H9 (cell line): Measurements from ENCODE around the gene NPM3. TPM values are rescaled to one million over a fixed set of nuclear protein-coding genes. Genes with fewer than 3 reads are reported as not detected.
A peak's percentile ranks its signal among the peaks of the same experiment; 100 is the strongest.

ENCODE experiments used
- DNase-seq: peaks from one replicate; pipeline ENCODE4 v3.0.0-alpha.2; 2017
- H2AFZ ChIP-seq: one replicate; pipeline ENCODE4 v1.6.1; 2013; ENCODE audit warnings: mild to moderate bottlenecking, low read length, control low read depth, moderate library complexity
- H2AK5ac ChIP-seq: 2 replicates; pipeline ENCODE4 v1.6.1; 2013; ENCODE audit warnings: low read length, control low read depth, mixed read lengths; ENCODE audit not compliant: insufficient read length
- H2BK120ac ChIP-seq: one replicate; pipeline ENCODE4 v1.6.1; 2013; ENCODE audit warnings: low read depth, mild to moderate bottlenecking, low read length, control low read depth, inconsistent platforms; ENCODE audit not compliant: poor library complexity, severe bottlenecking
- H2BK12ac ChIP-seq: 2 replicates; pipeline ENCODE4 v1.6.1; 2013; ENCODE audit warnings: low read length, control low read depth, mixed read lengths, low read depth; ENCODE audit not compliant: insufficient read length
- H2BK15ac ChIP-seq: 2 replicates; pipeline ENCODE4 v1.6.1; 2013; ENCODE audit warnings: low read depth, low read length, control low read depth
- H2BK20ac ChIP-seq: one replicate; pipeline ENCODE4 v1.6.1; 2013; ENCODE audit warnings: low read depth, mild to moderate bottlenecking, low read length, control low read depth, inconsistent platforms; ENCODE audit not compliant: poor library complexity, severe bottlenecking
- H2BK5ac ChIP-seq: 2 replicates; pipeline ENCODE4 v1.6.1; 2013; ENCODE audit warnings: low read length, control low read depth, mixed read lengths; ENCODE audit not compliant: insufficient read length
- H3K14ac ChIP-seq: 2 replicates; pipeline ENCODE4 v1.6.1; 2013; ENCODE audit warnings: low read length, control low read depth; ENCODE audit not compliant: insufficient read depth
- H3K18ac ChIP-seq: 2 replicates; pipeline ENCODE4 v1.6.1; 2013; ENCODE audit warnings: low read depth, mild to moderate bottlenecking, mixed read lengths, low read length, control low read depth; ENCODE audit not compliant: insufficient read length
- H3K23ac ChIP-seq: 2 replicates; pipeline ENCODE4 v1.6.1; 2013; ENCODE audit warnings: low read length, control low read depth, mixed read lengths, low read depth; ENCODE audit not compliant: insufficient read length
- H3K23me2 ChIP-seq: 2 replicates; pipeline ENCODE4 v1.6.1; 2013; ENCODE audit warnings: low read depth, mild to moderate bottlenecking, mixed read lengths, low read length, control low read depth; ENCODE audit not compliant: insufficient read length, poor library complexity, severe bottlenecking
- H3K27ac ChIP-seq: 2 replicates; pipeline ENCODE4 v1.5.1; 2013; ENCODE audit warnings: low read length, control low read depth, mixed read lengths, low read depth; ENCODE audit not compliant: insufficient read length
- H3K27me3 ChIP-seq: 2 replicates; pipeline ENCODE4 v1.6.1; 2013; ENCODE audit warnings: low read length, control low read depth, inconsistent platforms; ENCODE audit not compliant: insufficient read depth
- H3K4ac ChIP-seq: 2 replicates; pipeline ENCODE4 v1.6.1; 2013; ENCODE audit warnings: low read depth, mild to moderate bottlenecking, control low read depth, inconsistent platforms, low read length, moderate library complexity
- H3K4me1 ChIP-seq: 2 replicates; pipeline ENCODE4 v1.6.1; 2013; ENCODE audit warnings: low read length, control low read depth, inconsistent platforms; ENCODE audit not compliant: insufficient read depth
- H3K4me2 ChIP-seq: 2 replicates; pipeline ENCODE4 v1.6.1; 2013; ENCODE audit warnings: low read length, control low read depth, mixed read lengths; ENCODE audit not compliant: insufficient read length, insufficient read depth
- H3K56ac ChIP-seq: 2 replicates; pipeline ENCODE4 v1.6.1; 2013; ENCODE audit warnings: low read depth, mild to moderate bottlenecking, mixed read lengths, low read length, control low read depth; ENCODE audit not compliant: insufficient read length
- H3K79me1 ChIP-seq: 2 replicates; pipeline ENCODE4 v1.6.1; 2013; ENCODE audit warnings: low read depth, mild to moderate bottlenecking, moderate library complexity, low read length, control low read depth, inconsistent platforms; ENCODE audit not compliant: insufficient read depth, poor library complexity, severe bottlenecking
- H3K79me2 ChIP-seq: 2 replicates; pipeline ENCODE4 v1.6.1; 2013; ENCODE audit warnings: low read length, control low read depth, inconsistent platforms; ENCODE audit not compliant: insufficient read depth
- H3K9ac ChIP-seq: 2 replicates; pipeline ENCODE4 v1.6.1; 2013; ENCODE audit warnings: low read length, control low read depth, mixed read lengths; ENCODE audit not compliant: insufficient read length; ENCODE audit errors: extremely low read depth
- H3K9me3 ChIP-seq: one replicate; pipeline ENCODE4 v1.6.1; 2013; ENCODE audit warnings: low read depth, low read length, inconsistent platforms; ENCODE audit not compliant: control insufficient read depth
- H3T11ph ChIP-seq: one replicate; pipeline ENCODE4 v1.6.1; 2013; ENCODE audit warnings: mild to moderate bottlenecking, low read length, control low read depth, inconsistent platforms
- H4K20me1 ChIP-seq: one replicate; pipeline ENCODE4 v1.6.1; 2013; ENCODE audit not compliant: control insufficient read depth, insufficient read length, insufficient read depth
- H4K5ac ChIP-seq: 2 replicates; pipeline ENCODE4 v1.6.1; 2013; ENCODE audit warnings: low read depth, mild to moderate bottlenecking, mixed read lengths, low read length, control low read depth; ENCODE audit not compliant: insufficient read length
- H4K8ac ChIP-seq: replicated peaks from 2 replicates; pipeline ENCODE4 v1.6.1; 2013; ENCODE audit warnings: low read length, control low read depth, mixed read lengths, low read depth; ENCODE audit not compliant: insufficient read length
- H4K91ac ChIP-seq: 2 replicates; pipeline ENCODE4 v1.6.1; 2013; ENCODE audit warnings: low read depth, mild to moderate bottlenecking, moderate library complexity, mixed read lengths, low read length, control low read depth; ENCODE audit not compliant: insufficient read length
- H3K27ac Mint-ChIP-seq, 3 experiments: 2 replicates in 2 of 3; 3 replicates in 1 of 3; pipeline ENCODE4 v1.8.0; 2020 to 2021; ENCODE audit warnings: mixed read lengths in 3 of 3, mild to moderate bottlenecking in 1 of 3, moderate library complexity in 1 of 3
- H3K27me3 Mint-ChIP-seq: 2 replicates; pipeline ENCODE4 v1.8.0; 2021; ENCODE audit warnings: low read depth, mild to moderate bottlenecking, moderate library complexity, mixed read lengths
- H3K36me3 Mint-ChIP-seq, 3 experiments: 2 replicates in 2 of 3; 3 replicates in 1 of 3; pipeline ENCODE4 v1.8.0; 2020 to 2021; ENCODE audit warnings: low read depth in 3 of 3, mixed read lengths in 3 of 3; ENCODE audit not compliant: insufficient read depth in 1 of 3
- H3K4me1 Mint-ChIP-seq, 2 experiments: 2 replicates each; pipeline ENCODE4 v1.8.0; 2020; ENCODE audit warnings: mixed read lengths in 2 of 2
- H3K4me3 Mint-ChIP-seq, 2 experiments: 2 replicates in 1 of 2; 3 replicates in 1 of 2; pipeline ENCODE4 v1.8.0; 2020 to 2021; ENCODE audit warnings: mild to moderate bottlenecking in 2 of 2, mixed read lengths in 2 of 2, moderate library complexity in 1 of 2
- H3K9me3 Mint-ChIP-seq, 2 experiments: 2 replicates in 1 of 2; 3 replicates in 1 of 2; pipeline ENCODE4 v1.8.0; 2020; ENCODE audit warnings: mild to moderate bottlenecking in 2 of 2, mixed read lengths in 2 of 2, moderate library complexity in 1 of 2
- WGBS: extraction: QIAGEN DNeasy Blood & Tissue Kit; methylation state at CpG from one replicate; pipeline ENCODE4 v1.1.7; 2013; ENCODE audit warnings: missing lambda C conversion rate, low lambda C conversion rate, mixed read lengths; ENCODE audit not compliant: insufficient read length; ENCODE audit errors: extremely low coverage; 5-methylcytosine and 5-hydroxymethylcytosine counted together
- total RNA-seq: library from RNA; stranded (reverse); gene quantifications from 2 replicates; pipeline ENCODE4 v1.2.1, GENCODE V29; 2021
- TF ChIP-seq, protein P1 (sequence below): fragments of 200-600 bp; sonication (generic); conservative IDR thresholded peaks from 3 replicates; pipeline ENCODE4 v1.8.0; 2021; ENCODE audit warnings: antibody characterized with exemption, mild to moderate bottlenecking

Gene NPM3
- total RNA-seq, 1 experiment from 2014 or later: 133 TPM

DNA sequence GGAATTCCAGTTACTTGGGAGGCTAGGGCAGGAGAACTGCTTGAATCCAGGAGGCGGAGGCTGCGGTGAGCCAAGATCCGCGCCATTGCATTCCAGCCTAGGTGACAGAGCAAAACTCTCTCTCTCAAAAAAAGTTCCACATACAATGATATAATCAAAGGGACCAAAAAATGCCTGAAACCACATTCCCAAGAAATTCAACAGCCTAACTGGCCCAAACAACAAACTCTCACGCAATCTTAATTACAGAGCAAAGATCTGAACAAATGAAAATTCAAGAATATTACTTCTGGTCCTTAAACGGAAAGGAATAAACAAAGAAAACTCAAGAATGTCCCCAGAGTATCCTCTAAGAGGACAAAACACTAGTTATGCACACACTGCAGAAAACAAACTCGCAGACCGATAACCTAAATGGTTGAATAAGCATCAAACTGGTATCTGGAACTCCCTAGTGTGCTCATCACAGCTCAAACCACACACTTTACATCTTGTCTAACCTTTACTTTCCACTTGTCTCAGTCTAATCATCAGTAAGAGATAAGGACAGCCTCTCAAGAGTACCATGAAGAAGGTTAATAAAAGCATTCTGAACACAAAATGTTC is 31.3 kb upstream of the NPM3 start:
- Histone ChIP-seq H3T11ph (no peak overlapping the region), H3K18ac (no peak overlapping the region), H2BK5ac (no peak overlapping the region), H3K4ac (no peak overlapping the region), H2BK12ac (no peak overlapping the region), H3K79me2 (peaks cover 40% of the 10 kb centered on the region), H4K8ac (no peak overlapping the region), H3K9me3 (no peaks in the 10 kb centered on the region), H3K14ac (no peak overlapping the region), H2AK5ac (no peak overlapping the region), H3K4me1 (peaks cover 4% of the 10 kb centered on the region; the same call in 1 of the 2 replicates), H2BK120ac (no peak overlapping the region), H4K5ac (no peak overlapping the region), H3K79me1 (peaks cover 3% of the 10 kb centered on the region), H3K23ac (no peak overlapping the region), H3K9ac (no peak overlapping the region), H4K91ac (no peak overlapping the region), H3K56ac (no peak overlapping the region), H3K23me2 (peaks cover 12% of the 10 kb centered on the region), H3K27me3 (no peaks in the 10 kb centered on the region), H3K4me2 (no peak overlapping the region), H2BK15ac (no peak overlapping the region), H4K20me1 (no peaks in the 10 kb centered on the region), H2BK20ac (no peak overlapping the region), H3K27ac (no peak overlapping the region), H2AFZ (no peak overlapping the region)
- no peaks in the 10 kb centered on the region for H3K9me3 Mint-ChIP-seq
- WGBS: no CpG with 5 or more reads among the region's 8 CpGs
- peak overlapping the region; percentile 92 to 97 for H3K4me3 Mint-ChIP-seq
- peaks cover 30 to 33% of the 10 kb centered on the region in 2 experiments for H3K4me1 Mint-ChIP-seq
- peak overlapping the region in 1 of 3 experiments; percentile 65; a peak in 3 of 7 replicates for H3K27ac Mint-ChIP-seq
- DNase-seq: no peak
- H3K36me3 Mint-ChIP-seq: peaks cover 19 to 45% (median 30%) of the 10 kb centered on the region in 3 experiments; a peak in 6 of 7 replicates
- H3K27me3 Mint-ChIP-seq: no peaks in the 10 kb centered on the region
- TF ChIP-seq, protein P1, sequence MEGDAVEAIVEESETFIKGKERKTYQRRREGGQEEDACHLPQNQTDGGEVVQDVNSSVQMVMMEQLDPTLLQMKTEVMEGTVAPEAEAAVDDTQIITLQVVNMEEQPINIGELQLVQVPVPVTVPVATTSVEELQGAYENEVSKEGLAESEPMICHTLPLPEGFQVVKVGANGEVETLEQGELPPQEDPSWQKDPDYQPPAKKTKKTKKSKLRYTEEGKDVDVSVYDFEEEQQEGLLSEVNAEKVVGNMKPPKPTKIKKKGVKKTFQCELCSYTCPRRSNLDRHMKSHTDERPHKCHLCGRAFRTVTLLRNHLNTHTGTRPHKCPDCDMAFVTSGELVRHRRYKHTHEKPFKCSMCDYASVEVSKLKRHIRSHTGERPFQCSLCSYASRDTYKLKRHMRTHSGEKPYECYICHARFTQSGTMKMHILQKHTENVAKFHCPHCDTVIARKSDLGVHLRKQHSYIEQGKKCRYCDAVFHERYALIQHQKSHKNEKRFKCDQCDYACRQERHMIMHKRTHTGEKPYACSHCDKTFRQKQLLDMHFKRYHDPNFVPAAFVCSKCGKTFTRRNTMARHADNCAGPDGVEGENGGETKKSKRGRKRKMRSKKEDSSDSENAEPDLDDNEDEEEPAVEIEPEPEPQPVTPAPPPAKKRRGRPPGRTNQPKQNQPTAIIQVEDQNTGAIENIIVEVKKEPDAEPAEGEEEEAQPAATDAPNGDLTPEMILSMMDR: no peak
